Mesenchymal stem cell (in vitro differentiated cells and primary cell): ENCODE data around the gene LANCL1.
"Not testable (repeated sequence)": the region's sequence is repeated elsewhere in the genome, so short reads cannot be mapped to it uniquely, and the experiment has no call there.

ENCODE experiments used
- DNase-seq: peaks from one replicate; pipeline ENCODE4 v3.0.0-alpha.2; 2013
- H2AFZ ChIP-seq: one replicate; pipeline ENCODE4 v1.6.1; 2013; ENCODE audit warnings: low read depth, mild to moderate bottlenecking, control low read depth, inconsistent platforms, low read length, moderate library complexity
- H2AK5ac ChIP-seq: 2 replicates; pipeline ENCODE4 v1.6.1; 2013; ENCODE audit warnings: low read length, moderate library complexity, mild to moderate bottlenecking, inconsistent platforms; ENCODE audit not compliant: severe bottlenecking
- H2BK120ac ChIP-seq: one replicate; pipeline ENCODE4 v1.6.1; 2013; ENCODE audit warnings: low read depth, mild to moderate bottlenecking, inconsistent platforms, low read length, moderate library complexity
- H2BK12ac ChIP-seq, 2 experiments: one replicate each; pipeline ENCODE4 v1.6.1; 2013; ENCODE audit warnings: inconsistent platforms in 2 of 2, low read length in 2 of 2, mild to moderate bottlenecking in 2 of 2, moderate library complexity in 2 of 2, control low read depth in 1 of 2
- H2BK15ac ChIP-seq: one replicate; pipeline ENCODE4 v1.6.1; 2013; ENCODE audit warnings: mild to moderate bottlenecking, low read depth, inconsistent platforms; ENCODE audit not compliant: poor library complexity, severe bottlenecking
- H2BK5ac ChIP-seq: 2 replicates; pipeline ENCODE4 v1.6.1; 2013; ENCODE audit warnings: low read depth, mild to moderate bottlenecking, low read length, control low read depth, inconsistent platforms; ENCODE audit not compliant: poor library complexity, severe bottlenecking
- H3K14ac ChIP-seq, 2 experiments: one replicate each; pipeline ENCODE4 v1.6.1; 2013; ENCODE audit warnings: inconsistent platforms in 2 of 2, low read length in 2 of 2, control low read depth in 1 of 2, mild to moderate bottlenecking in 1 of 2, moderate library complexity in 1 of 2
- H3K18ac ChIP-seq, 2 experiments: one replicate each; pipeline ENCODE4 v1.6.1; 2013; ENCODE audit warnings: inconsistent platforms in 2 of 2, low read length in 2 of 2, control low read depth in 1 of 2, low read depth in 1 of 2, mild to moderate bottlenecking in 1 of 2
- H3K23ac ChIP-seq, 2 experiments: one replicate each; pipeline ENCODE4 v1.6.1; 2013; ENCODE audit warnings: inconsistent platforms in 2 of 2, low read length in 2 of 2, mild to moderate bottlenecking in 2 of 2, moderate library complexity in 2 of 2, control low read depth in 1 of 2
- H3K27ac ChIP-seq: 2 replicates; pipeline ENCODE4 v1.5.1; 2013; ENCODE audit warnings: mild to moderate bottlenecking, moderate library complexity, low read length, control low read depth, inconsistent platforms; ENCODE audit not compliant: poor library complexity, severe bottlenecking
- H3K27me3 ChIP-seq, 2 experiments: 2 replicates each; pipeline versions ENCODE4 v1.6.1 to v1.7.0; 2013; ENCODE audit warnings: low read length in 2 of 2, mild to moderate bottlenecking in 2 of 2, moderate library complexity in 2 of 2, control low read depth in 1 of 2, inconsistent platforms in 1 of 2; ENCODE audit not compliant: control insufficient read depth in 1 of 2, insufficient read depth in 1 of 2
- H3K36me3 ChIP-seq, 2 experiments: 2 replicates each; pipeline versions ENCODE4 v1.6.1 to v1.7.0; 2013; ENCODE audit warnings: low read length in 2 of 2, control low read depth in 1 of 2, inconsistent platforms in 1 of 2, low read depth in 1 of 2, mild to moderate bottlenecking in 1 of 2; ENCODE audit not compliant: insufficient read depth in 2 of 2, control insufficient read depth in 1 of 2
- H3K4ac ChIP-seq, 2 experiments: one replicate each; pipeline ENCODE4 v1.6.1; 2013; ENCODE audit warnings: inconsistent platforms in 2 of 2, low read length in 2 of 2, mild to moderate bottlenecking in 2 of 2, moderate library complexity in 2 of 2, control low read depth in 1 of 2, low read depth in 1 of 2
- H3K4me1 ChIP-seq: 2 replicates; pipeline ENCODE4 v1.6.1; 2013; ENCODE audit warnings: low read depth, low read length, control low read depth; ENCODE audit not compliant: control insufficient read depth, insufficient read depth
- H3K4me2 ChIP-seq: 2 replicates; pipeline ENCODE4 v1.6.1; 2013; ENCODE audit warnings: low read length, mild to moderate bottlenecking, inconsistent platforms; ENCODE audit not compliant: poor library complexity, severe bottlenecking
- H3K4me3 ChIP-seq, 2 experiments: 2 replicates each; pipeline versions ENCODE4 v1.5.1 to v1.7.0; 2013; ENCODE audit warnings: low read length in 2 of 2, mild to moderate bottlenecking in 2 of 2, control low read depth in 1 of 2, low read depth in 1 of 2; ENCODE audit not compliant: insufficient read depth in 1 of 2
- H3K79me1 ChIP-seq: replicated peaks from 2 replicates; pipeline ENCODE4 v1.6.1; 2013; ENCODE audit warnings: mild to moderate bottlenecking, control low read depth, low read length, inconsistent platforms; ENCODE audit not compliant: poor library complexity, severe bottlenecking
- H3K9ac ChIP-seq: 2 replicates; pipeline ENCODE4 v1.7.0; 2013; ENCODE audit warnings: mild to moderate bottlenecking, low read length, moderate library complexity
- H3K9me3 ChIP-seq: 2 replicates; pipeline ENCODE4 v1.7.0; 2013; ENCODE audit warnings: mild to moderate bottlenecking, low read length; ENCODE audit not compliant: control insufficient read depth
- H4K8ac ChIP-seq: one replicate; pipeline ENCODE4 v1.6.1; 2013; ENCODE audit warnings: inconsistent platforms, mild to moderate bottlenecking, low read length, moderate library complexity
- H4K91ac ChIP-seq: one replicate; pipeline ENCODE4 v1.6.1; 2013; ENCODE audit warnings: mild to moderate bottlenecking, low read length, inconsistent platforms
- WGBS: methylation state at CpG from one replicate; pipeline ENCODE4 v1.1.7; 2013; ENCODE audit warnings: mixed read lengths; 5-methylcytosine and 5-hydroxymethylcytosine counted together

Gene LANCL1

GRCh38 chr2:210428393-210429179, 48.0 kb downstream of the LANCL1 start:
- H2BK5ac ChIP-seq: no peak overlapping the region
- H2AFZ ChIP-seq: no peak overlapping the region
- no peak overlapping the region for H2BK120ac ChIP-seq
- no peak overlapping the region for H4K8ac ChIP-seq
- no peak overlapping the region for H3K18ac ChIP-seq
- peaks cover 3% of the 10 kb centered on the region for H3K9me3 ChIP-seq
- no peaks in the 10 kb centered on the region for H3K27me3 ChIP-seq
- no peak for DNase-seq
- no peak overlapping the region for H3K4me3 ChIP-seq
- H2BK15ac ChIP-seq: no peak overlapping the region
- no peaks in the 10 kb centered on the region for H3K79me1 ChIP-seq
- no peak overlapping the region for H3K23ac ChIP-seq
- H3K9ac ChIP-seq: peak overlapping the region; percentile 23
- H4K91ac ChIP-seq: no peak overlapping the region
- 92% methylated on average over 4 of the region's 5 CpGs for WGBS
- H3K14ac ChIP-seq: no peak overlapping the region
- no peak overlapping the region for H2BK12ac ChIP-seq
- peaks cover 3 to 29% of the 10 kb centered on the region in 2 experiments for H3K36me3 ChIP-seq
- H3K4ac ChIP-seq: no peak overlapping the region
- no peak overlapping the region for H2AK5ac ChIP-seq
- no peak overlapping the region for H3K4me2 ChIP-seq
- no peaks in the 10 kb centered on the region for H3K4me1 ChIP-seq
- H3K27ac ChIP-seq: no peak overlapping the region

- 94% methylated on average over 6 of the region's 6 CpGs for WGBS
- H2BK15ac ChIP-seq, H2BK12ac ChIP-seq, H2AK5ac ChIP-seq, H4K8ac ChIP-seq, H3K79me1 ChIP-seq, DNase-seq, H2BK5ac ChIP-seq, H3K4ac ChIP-seq, H3K23ac ChIP-seq, H3K9ac ChIP-seq, H2BK120ac ChIP-seq, H3K4me1 ChIP-seq, H3K4me3 ChIP-seq, H4K91ac ChIP-seq, H3K27ac ChIP-seq, H3K14ac ChIP-seq, H3K18ac ChIP-seq, H2AFZ ChIP-seq, H3K27me3 ChIP-seq, H3K4me2 ChIP-seq, H3K9me3 ChIP-seq: not testable (repeated sequence)
- peaks cover 3 to 16% of the 10 kb centered on the region in 2 experiments for H3K36me3 ChIP-seq
Measured at GRCh38 chr2:210427309-210427708, 49.2 kb downstream of the LANCL1 start.

GRCh38 chr2:210422366-210422765, 54.2 kb downstream of the LANCL1 start:
- no peak overlapping the region for H2BK15ac ChIP-seq
- 100% methylated on average over 2 of the region's 2 CpGs for WGBS
- no peak overlapping the region for H3K23ac ChIP-seq
- peak overlapping the region; percentile 69 for H3K27ac ChIP-seq
- no peak overlapping the region for H3K18ac ChIP-seq
- no peak overlapping the region for H2AFZ ChIP-seq
- H2AK5ac ChIP-seq: peak overlapping the region; percentile 2
- no peaks in the 10 kb centered on the region for H3K36me3 ChIP-seq
- H3K4me3 ChIP-seq: no peak overlapping the region
- H3K9me3 ChIP-seq: peaks cover 3% of the 10 kb centered on the region
- no peak for DNase-seq
- peak overlapping the region; percentile 3 for H2BK5ac ChIP-seq
- H3K4me1 ChIP-seq: peaks cover 2% of the 10 kb centered on the region
- no peak overlapping the region for H2BK12ac ChIP-seq
- no peaks in the 10 kb centered on the region for H3K27me3 ChIP-seq
- no peaks in the 10 kb centered on the region for H3K79me1 ChIP-seq
- no peak overlapping the region for H3K4ac ChIP-seq
- H3K4me2 ChIP-seq: peak overlapping the region; percentile 44
- no peak overlapping the region for H4K91ac ChIP-seq
- H2BK120ac ChIP-seq: no peak overlapping the region
- H3K14ac ChIP-seq: no peak overlapping the region
- H3K9ac ChIP-seq: no peak overlapping the region
- no peak overlapping the region for H4K8ac ChIP-seq

DNA sequence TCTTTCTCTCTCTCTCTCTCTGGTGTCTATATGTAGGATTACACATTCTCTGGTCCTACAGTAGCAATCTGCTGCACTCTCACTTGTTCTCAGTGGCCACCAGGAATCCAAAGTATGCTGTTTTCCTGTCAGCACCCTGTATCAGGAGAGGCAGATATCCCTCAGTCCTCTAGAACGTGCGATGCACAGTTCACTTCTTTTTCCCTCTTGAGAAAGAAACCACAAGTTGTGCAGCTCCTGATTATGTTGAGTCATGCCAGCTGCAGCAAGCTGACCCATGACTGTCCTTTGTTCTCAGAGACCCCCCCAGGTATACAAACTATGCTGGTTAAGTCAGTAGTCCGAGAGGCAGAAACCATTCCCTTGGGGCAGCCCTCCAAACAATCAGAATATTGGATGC, 54.6 kb downstream of the LANCL1 start:
- 23% methylated on average over 3 of the region's 3 CpGs for WGBS
- Histone ChIP-seq H3K36me3 (no peaks in the 10 kb centered on the region), H3K4me1 (peaks cover 2% of the 10 kb centered on the region), H2BK12ac (no peak overlapping the region), H3K4me3 (no peak overlapping the region), H3K4ac (no peak overlapping the region), H3K27me3 (no peaks in the 10 kb centered on the region), H3K9ac (no peak overlapping the region), H2AFZ (no peak overlapping the region), H3K9me3 (peaks cover 3% of the 10 kb centered on the region), H4K8ac (no peak overlapping the region), H3K4me2 (peak overlapping the region; percentile 27), H3K14ac (no peak overlapping the region), H2BK15ac (no peak overlapping the region), H2AK5ac (no peak overlapping the region), H2BK120ac (no peak overlapping the region), H3K23ac (no peak overlapping the region), H3K27ac (peak overlapping the region; percentile 82), H2BK5ac (no peak overlapping the region), H3K79me1 (no peaks in the 10 kb centered on the region), H4K91ac (no peak overlapping the region), H3K18ac (no peak overlapping the region)
- DNase-seq: peak; percentile 55
